Lower lobe of right lung (tissue), 2 donors: ENCODE measurements around the gene NFE2L1. TPM values are rescaled to one million over a fixed set of nuclear protein-coding genes. Genes with fewer than 3 reads are reported as not detected.

Experiments
- ATAC-seq, 2 donors: fragments of 200-7000 bp; cut with Tn5 transposase; one replicate each; pipeline ENCODE4 v1.9.1; 2020 to 2022; ENCODE audit warnings: mild to moderate bottlenecking in 2 of 2, moderate library complexity in 2 of 2
- DNase-seq: peaks from one replicate; pipeline ENCODE4 v3.0.0-alpha.2; 2020
- H3K27ac ChIP-seq: fragments of 200-600 bp; one replicate; pipeline ENCODE4 v1.8.0; 2022
- H3K27me3 ChIP-seq: fragments of 200-600 bp; one replicate; pipeline ENCODE4 v1.8.0; 2022; ENCODE audit warnings: low read depth
- H3K36me3 ChIP-seq: fragments of 200-600 bp; one replicate; pipeline ENCODE4 v1.8.0; 2022; ENCODE audit warnings: mild to moderate bottlenecking
- H3K4me1 ChIP-seq: fragments of 200-600 bp; one replicate; pipeline ENCODE4 v1.8.0; 2022
- H3K4me3 ChIP-seq: fragments of 200-600 bp; one replicate; pipeline ENCODE4 v1.8.0; 2022; ENCODE audit warnings: mild to moderate bottlenecking
- H3K9me3 ChIP-seq: fragments of 200-600 bp; one replicate; pipeline ENCODE4 v1.8.0; 2022
- CTCF ChIP-seq: fragments of 200-600 bp; IDR thresholded peaks from one replicate; pipeline ENCODE4 v1.8.0; 2022; ENCODE audit warnings: antibody characterized with exemption, mild to moderate bottlenecking
- intact Hi-C: fragments of 100-400 bp; cut with DNase I; formaldehyde crosslinking; loops from one replicate; pipeline ENCODE4 v1.11.0; 2022
- total RNA-seq: library from RNA; stranded (reverse); fragmentation: NEBNext Ultra II Directional; extraction: Animal tissue kit (Norgen Biotek cat#: 25700); gene quantifications from one replicate; pipeline ENCODE4 v1.2.1, GENCODE V29; 2021
- donor health status: DM: no; HTN: yes; CAD: no; lungs with severe emphysema.

The NFE2L1 gene
- total RNA-seq, 1 donor from 2014 or later = 162 TPM

GRCh38 chr17:48037838-48038323 lies 10.3 kb upstream of the NFE2L1 start:
- ATAC-seq = no peak
- intact Hi-C loops = no loop called here
- no peak for TF ChIP-seq CTCF
- peak overlapping the region; percentile 34 for H3K4me3 ChIP-seq
- DNase-seq = no peak
- peaks cover 11% of the 10 kb centered on the region for H3K4me1 ChIP-seq
- no peaks in the 10 kb centered on the region for H3K36me3 ChIP-seq
- no peak overlapping the region for H3K27ac ChIP-seq
- no peaks in the 10 kb centered on the region for H3K27me3 ChIP-seq
- no peaks in the 10 kb centered on the region for H3K9me3 ChIP-seq

DNA sequence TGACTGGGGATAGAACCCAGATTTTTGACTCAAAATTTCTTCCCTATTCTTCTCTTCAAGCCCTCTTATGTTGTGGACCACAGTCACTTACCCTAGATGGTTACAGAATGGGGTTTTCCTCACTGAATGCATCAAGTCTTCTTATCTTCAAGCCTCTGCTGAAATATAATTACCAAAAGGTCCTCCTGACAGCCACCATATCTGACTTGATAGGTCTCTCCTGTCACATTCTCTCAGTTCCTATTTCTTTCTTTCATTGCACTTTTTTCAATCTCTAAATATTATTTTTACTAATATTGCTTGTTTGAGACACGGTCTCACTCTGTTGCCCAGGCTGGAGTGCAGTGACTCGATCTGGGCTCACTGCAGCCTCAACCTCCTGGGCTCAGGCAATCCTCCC lies 9.5 kb upstream of the NFE2L1 start:
- peaks cover 11% of the 10 kb centered on the region for H3K4me1 ChIP-seq
- intact Hi-C loops = no loop called here
- H3K27me3 ChIP-seq = no peaks in the 10 kb centered on the region
- DNase-seq = no peak
- no peak for TF ChIP-seq CTCF
- no peaks in the 10 kb centered on the region for H3K9me3 ChIP-seq
- H3K27ac ChIP-seq = no peak overlapping the region
- ATAC-seq = no peak
- H3K4me3 ChIP-seq = no peak overlapping the region
- H3K36me3 ChIP-seq = no peaks in the 10 kb centered on the region

- H3K4me1 ChIP-seq = peaks cover 13% of the 10 kb centered on the region
- no peaks in the 10 kb centered on the region for H3K9me3 ChIP-seq
- intact Hi-C loops = no loop called here
- no peak overlapping the region for H3K4me3 ChIP-seq
- no peaks in the 10 kb centered on the region for H3K36me3 ChIP-seq
- H3K27me3 ChIP-seq = no peaks in the 10 kb centered on the region
- no peak overlapping the region for H3K27ac ChIP-seq
- no peak for ATAC-seq
- no peak for TF ChIP-seq CTCF
- DNase-seq = no peak
These were observed 5.0 kb upstream of the NFE2L1 start for GRCh38 chr17:48043176-48043575.

DNA sequence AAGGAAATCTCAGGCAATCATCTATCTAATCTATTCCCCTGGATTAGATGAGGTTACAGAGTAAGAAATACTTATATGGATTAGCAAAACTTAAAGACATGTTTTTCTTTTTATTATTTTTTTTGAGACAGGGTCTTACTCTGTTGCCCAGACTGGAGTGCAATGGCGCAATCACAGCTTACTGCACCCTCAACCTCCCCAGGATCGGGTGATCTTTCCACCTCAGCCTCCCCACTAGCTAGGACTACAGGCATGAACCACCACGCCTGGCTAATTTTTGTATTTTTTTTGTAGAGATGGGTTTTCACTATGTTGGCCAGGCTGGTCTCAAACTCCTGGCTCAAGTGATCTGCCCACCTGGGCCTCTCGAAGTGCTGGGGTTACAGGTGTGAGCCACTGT lies 3.3 kb upstream of the NFE2L1 start:
- no peak overlapping the region for H3K27ac ChIP-seq
- no peak overlapping the region for H3K4me3 ChIP-seq
- TF ChIP-seq CTCF = no peak

GRCh38 chr17:48045316-48046001 lies 2.7 kb upstream of the NFE2L1 start:
- H3K36me3 ChIP-seq = peaks cover under 1% of the 10 kb centered on the region
- no peak for TF ChIP-seq CTCF
- no peak overlapping the region for H3K27ac ChIP-seq
- no peak for DNase-seq
- no peak for ATAC-seq
- intact Hi-C loops = no loop called here
- H3K4me1 ChIP-seq = peaks cover 27% of the 10 kb centered on the region
- no peaks in the 10 kb centered on the region for H3K27me3 ChIP-seq
- H3K9me3 ChIP-seq = no peaks in the 10 kb centered on the region
- no peak overlapping the region for H3K4me3 ChIP-seq

More for the DNA sequence above, 3.3 kb upstream of the NFE2L1 start:
- no peaks in the 10 kb centered on the region for H3K27me3 ChIP-seq
- H3K36me3 ChIP-seq = no peaks in the 10 kb centered on the region
- H3K4me1 ChIP-seq = peaks cover 21% of the 10 kb centered on the region
- intact Hi-C loops = no loop called here
- no peak for ATAC-seq
- no peaks in the 10 kb centered on the region for H3K9me3 ChIP-seq
- DNase-seq = no peak
